Measurements from ENCODE around the gene GEN1. TPM values are rescaled to one million over a fixed set of nuclear protein-coding genes. Genes with fewer than 3 reads are reported as not detected.

The GEN1 gene
- total RNA-seq, 1 experiment from 2014 or later, result 23.7 TPM

- Mint-ChIP-seq H3K27ac (peak overlapping the region; percentile 53; the same call in 1 of the 2 replicates), H3K4me3 (peak overlapping the region; percentile 26), H3K9me3 (no peaks in the 10 kb centered on the region), H3K4me1 (peaks cover 47% of the 10 kb centered on the region), H3K36me3 (peaks cover 19% of the 10 kb centered on the region), H3K27me3 (ENCODE audit: low read depth) (no peaks in the 10 kb centered on the region)
- ATAC-seq (no peak), DNase-seq (ENCODE audit: low spot score) (no peak)
- ChIA-PET CTCF (no interaction called here), POLR2A (no interaction called here)
- TF ChIP-seq, protein P1, sequence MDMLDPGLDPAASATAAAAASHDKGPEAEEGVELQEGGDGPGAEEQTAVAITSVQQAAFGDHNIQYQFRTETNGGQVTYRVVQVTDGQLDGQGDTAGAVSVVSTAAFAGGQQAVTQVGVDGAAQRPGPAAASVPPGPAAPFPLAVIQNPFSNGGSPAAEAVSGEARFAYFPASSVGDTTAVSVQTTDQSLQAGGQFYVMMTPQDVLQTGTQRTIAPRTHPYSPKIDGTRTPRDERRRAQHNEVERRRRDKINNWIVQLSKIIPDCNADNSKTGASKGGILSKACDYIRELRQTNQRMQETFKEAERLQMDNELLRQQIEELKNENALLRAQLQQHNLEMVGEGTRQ (CRISPR knock-in tag; IDR thresholded peaks at IDR 0.05), result no peak
- TF ChIP-seq ATF6 (CRISPR knock-in tag; IDR thresholded peaks at IDR 0.05) (no peak), GRHL2 (CRISPR knock-in tag; IDR thresholded peaks at IDR 0.05; ENCODE audit: insufficient replicate concordance, severe bottlenecking) (no peak), PRRX2 (CRISPR knock-in tag; IDR thresholded peaks at IDR 0.05) (no peak), RELA (CRISPR knock-in tag; IDR thresholded peaks at IDR 0.05; ENCODE audit: borderline replicate concordance) (no peak), ATF2 (CRISPR knock-in tag; IDR thresholded peaks at IDR 0.05; ENCODE audit: borderline replicate concordance, low read depth) (no peak), MAX (CRISPR knock-in tag; IDR thresholded peaks at IDR 0.05) (no peak), FOXP1 (CRISPR knock-in tag; IDR thresholded peaks at IDR 0.05; ENCODE audit: borderline replicate concordance) (no peak), JUN (CRISPR knock-in tag; IDR thresholded peaks at IDR 0.05) (no peak), ZNF232 (CRISPR knock-in tag; IDR thresholded peaks at IDR 0.05) (no peak), ZBTB21 (CRISPR knock-in tag; IDR thresholded peaks at IDR 0.05; ENCODE audit: borderline replicate concordance) (no peak), SMAD3 (CRISPR knock-in tag; IDR thresholded peaks at IDR 0.05; ENCODE audit: borderline replicate concordance) (no peak), KAT7 (CRISPR knock-in tag; IDR thresholded peaks at IDR 0.05; ENCODE audit: borderline replicate concordance) (no peak), E2F5 (CRISPR knock-in tag; IDR thresholded peaks at IDR 0.05) (no peak), ZNF532 (CRISPR knock-in tag; IDR thresholded peaks at IDR 0.05; ENCODE audit: borderline replicate concordance) (no peak)
- TF ChIP-seq, protein P2, sequence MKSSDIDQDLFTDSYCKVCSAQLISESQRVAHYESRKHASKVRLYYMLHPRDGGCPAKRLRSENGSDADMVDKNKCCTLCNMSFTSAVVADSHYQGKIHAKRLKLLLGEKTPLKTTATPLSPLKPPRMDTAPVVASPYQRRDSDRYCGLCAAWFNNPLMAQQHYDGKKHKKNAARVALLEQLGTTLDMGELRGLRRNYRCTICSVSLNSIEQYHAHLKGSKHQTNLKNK (CRISPR knock-in tag; IDR thresholded peaks at IDR 0.05), result no peak
- TF ChIP-seq, protein P3, sequence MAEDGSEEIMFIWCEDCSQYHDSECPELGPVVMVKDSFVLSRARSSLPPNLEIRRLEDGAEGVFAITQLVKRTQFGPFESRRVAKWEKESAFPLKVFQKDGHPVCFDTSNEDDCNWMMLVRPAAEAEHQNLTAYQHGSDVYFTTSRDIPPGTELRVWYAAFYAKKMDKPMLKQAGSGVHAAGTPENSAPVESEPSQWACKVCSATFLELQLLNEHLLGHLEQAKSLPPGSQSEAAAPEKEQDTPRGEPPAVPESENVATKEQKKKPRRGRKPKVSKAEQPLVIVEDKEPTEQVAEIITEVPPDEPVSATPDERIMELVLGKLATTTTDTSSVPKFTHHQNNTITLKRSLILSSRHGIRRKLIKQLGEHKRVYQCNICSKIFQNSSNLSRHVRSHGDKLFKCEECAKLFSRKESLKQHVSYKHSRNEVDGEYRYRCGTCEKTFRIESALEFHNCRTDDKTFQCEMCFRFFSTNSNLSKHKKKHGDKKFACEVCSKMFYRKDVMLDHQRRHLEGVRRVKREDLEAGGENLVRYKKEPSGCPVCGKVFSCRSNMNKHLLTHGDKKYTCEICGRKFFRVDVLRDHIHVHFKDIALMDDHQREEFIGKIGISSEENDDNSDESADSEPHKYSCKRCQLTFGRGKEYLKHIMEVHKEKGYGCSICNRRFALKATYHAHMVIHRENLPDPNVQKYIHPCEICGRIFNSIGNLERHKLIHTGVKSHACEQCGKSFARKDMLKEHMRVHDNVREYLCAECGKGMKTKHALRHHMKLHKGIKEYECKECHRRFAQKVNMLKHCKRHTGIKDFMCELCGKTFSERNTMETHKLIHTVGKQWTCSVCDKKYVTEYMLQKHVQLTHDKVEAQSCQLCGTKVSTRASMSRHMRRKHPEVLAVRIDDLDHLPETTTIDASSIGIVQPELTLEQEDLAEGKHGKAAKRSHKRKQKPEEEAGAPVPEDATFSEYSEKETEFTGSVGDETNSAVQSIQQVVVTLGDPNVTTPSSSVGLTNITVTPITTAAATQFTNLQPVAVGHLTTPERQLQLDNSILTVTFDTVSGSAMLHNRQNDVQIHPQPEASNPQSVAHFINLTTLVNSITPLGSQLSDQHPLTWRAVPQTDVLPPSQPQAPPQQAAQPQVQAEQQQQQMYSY (CRISPR knock-in tag; IDR thresholded peaks at IDR 0.05), result no peak
- TF ChIP-seq, protein P4, sequence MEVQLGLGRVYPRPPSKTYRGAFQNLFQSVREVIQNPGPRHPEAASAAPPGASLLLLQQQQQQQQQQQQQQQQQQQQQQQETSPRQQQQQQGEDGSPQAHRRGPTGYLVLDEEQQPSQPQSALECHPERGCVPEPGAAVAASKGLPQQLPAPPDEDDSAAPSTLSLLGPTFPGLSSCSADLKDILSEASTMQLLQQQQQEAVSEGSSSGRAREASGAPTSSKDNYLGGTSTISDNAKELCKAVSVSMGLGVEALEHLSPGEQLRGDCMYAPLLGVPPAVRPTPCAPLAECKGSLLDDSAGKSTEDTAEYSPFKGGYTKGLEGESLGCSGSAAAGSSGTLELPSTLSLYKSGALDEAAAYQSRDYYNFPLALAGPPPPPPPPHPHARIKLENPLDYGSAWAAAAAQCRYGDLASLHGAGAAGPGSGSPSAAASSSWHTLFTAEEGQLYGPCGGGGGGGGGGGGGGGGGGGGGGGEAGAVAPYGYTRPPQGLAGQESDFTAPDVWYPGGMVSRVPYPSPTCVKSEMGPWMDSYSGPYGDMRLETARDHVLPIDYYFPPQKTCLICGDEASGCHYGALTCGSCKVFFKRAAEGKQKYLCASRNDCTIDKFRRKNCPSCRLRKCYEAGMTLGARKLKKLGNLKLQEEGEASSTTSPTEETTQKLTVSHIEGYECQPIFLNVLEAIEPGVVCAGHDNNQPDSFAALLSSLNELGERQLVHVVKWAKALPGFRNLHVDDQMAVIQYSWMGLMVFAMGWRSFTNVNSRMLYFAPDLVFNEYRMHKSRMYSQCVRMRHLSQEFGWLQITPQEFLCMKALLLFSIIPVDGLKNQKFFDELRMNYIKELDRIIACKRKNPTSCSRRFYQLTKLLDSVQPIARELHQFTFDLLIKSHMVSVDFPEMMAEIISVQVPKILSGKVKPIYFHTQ (CRISPR knock-in tag; IDR thresholded peaks at IDR 0.05), result no peak
- TF ChIP-seq, protein P5, sequence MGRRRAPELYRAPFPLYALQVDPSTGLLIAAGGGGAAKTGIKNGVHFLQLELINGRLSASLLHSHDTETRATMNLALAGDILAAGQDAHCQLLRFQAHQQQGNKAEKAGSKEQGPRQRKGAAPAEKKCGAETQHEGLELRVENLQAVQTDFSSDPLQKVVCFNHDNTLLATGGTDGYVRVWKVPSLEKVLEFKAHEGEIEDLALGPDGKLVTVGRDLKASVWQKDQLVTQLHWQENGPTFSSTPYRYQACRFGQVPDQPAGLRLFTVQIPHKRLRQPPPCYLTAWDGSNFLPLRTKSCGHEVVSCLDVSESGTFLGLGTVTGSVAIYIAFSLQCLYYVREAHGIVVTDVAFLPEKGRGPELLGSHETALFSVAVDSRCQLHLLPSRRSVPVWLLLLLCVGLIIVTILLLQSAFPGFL (CRISPR knock-in tag; IDR thresholded peaks at IDR 0.05; ENCODE audit: borderline replicate concordance), result no peak
Observed at GRCh38 chr2:17748745-17749144, 5.2 kb upstream of the GEN1 start.

All from WTC11 (cell line).